ENCODE data around the gene ZNF496.
A peak's percentile ranks its signal among the peaks of the same experiment; 100 is the strongest.
"Not testable (repeated sequence)": the region's sequence is repeated elsewhere in the genome, so short reads cannot be mapped to it uniquely, and the experiment has no call there.

The ZNF496 gene

DNA sequence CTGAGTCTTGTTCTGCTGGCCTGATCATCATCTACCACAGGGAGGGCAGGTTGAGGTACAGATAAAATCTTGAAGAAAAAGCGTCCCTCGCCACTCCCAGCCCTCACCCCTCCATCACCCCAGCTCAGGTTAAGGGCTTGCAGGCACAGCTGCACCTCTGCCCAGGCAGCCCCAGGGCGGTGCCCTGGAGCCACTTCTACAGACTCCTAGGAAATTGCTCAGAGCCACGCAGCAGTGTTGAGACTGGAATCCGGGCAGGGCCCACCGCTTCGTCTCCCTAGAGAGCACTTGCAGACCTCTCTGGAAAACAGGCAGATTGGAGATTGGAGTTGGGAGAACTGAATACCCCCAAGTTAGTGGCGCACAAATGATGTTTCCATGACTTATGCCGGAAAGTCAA is 40.5 kb downstream of the ZNF496 start:
- no peak for DNase-seq

DNA sequence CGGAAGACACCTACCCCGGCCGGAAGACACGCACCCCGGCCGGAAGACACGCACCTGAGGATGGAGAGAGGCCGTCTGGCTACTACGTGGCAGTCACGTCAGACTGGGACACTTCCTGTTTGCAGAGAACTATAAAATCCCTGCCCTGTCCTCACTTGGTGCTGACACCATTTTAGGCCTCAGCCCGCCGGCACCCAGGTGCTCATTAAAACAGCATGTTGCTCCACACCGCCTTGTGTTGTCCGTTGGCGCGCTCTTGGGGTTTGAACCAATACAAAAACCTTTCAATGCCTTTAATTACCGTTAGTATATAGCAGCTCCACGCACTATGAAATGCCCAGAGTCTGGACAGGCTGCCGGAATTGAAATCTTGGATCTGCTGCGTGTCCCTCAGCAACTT is 41.1 kb downstream of the ZNF496 start:
- no peak for DNase-seq

DNA sequence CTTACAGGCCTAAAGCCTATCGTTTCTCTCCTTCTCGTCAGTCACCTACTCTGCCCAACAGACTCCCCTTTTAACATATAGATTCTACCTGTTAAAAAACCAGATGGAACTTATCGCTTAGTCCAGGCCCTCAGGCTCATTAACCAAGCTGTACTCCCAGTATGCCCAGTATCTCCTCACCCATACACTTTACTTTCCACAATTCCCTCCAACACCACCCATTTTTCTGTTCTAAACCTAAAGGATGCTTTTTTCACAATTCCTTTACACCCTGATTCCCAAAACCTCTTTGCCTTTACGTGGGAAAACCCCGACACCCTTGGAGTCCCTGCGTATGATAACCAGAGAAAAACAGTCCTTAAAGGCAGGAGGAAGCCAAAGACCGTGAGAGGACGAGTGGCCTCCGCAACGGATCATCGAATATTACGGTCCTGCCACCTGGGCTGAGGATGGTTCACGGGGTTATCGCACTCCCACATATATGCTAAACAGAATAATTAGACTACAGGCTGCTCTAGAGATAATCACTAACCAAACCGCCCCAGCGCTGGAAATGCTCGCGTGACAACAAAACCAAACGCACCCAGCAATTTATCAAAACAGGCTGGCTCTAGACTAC is 42.3 kb downstream of the ZNF496 start:
- DNase-seq, result not testable (repeated sequence)

DNA sequence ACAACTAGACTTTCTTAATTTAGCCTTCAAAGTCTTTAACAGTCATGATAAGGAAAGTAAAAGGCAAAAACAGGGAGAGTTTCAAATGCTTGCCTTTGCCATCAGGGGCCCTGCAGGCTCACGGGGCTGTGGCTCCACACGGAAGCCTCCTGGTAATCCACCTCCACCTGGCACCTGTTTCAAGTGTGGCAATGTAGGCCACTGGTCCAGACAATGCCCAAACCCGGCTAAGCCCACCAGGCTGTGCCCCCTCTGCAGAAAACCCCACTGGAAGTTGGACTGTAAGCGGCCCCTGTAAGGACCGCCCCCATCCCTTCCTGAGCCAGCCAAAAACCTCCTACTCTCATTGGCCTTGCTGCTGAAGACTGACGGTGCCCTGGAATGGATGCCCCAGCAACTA is 43.3 kb downstream of the ZNF496 start:
- no peak for DNase-seq

DNA sequence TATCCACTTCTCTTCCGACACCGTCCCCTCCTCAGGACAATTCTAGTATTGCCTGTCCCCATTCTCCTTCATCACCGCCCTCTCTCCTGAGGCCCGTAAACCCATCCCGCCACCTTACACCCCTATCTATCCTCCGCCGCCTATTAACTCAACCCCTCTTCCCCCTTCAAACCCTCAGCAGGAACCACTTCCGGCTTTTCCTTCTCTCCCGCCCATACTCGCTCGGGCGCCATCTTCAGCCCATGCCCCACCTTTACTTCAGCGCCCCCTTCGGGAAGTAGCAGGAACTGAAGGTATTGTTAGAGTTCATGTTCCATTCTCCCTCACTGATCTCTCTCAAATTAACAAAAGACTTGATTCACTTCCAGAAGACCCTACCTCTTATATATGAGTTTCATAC is 44.2 kb downstream of the ZNF496 start:
- DNase-seq, result no peak

DNA sequence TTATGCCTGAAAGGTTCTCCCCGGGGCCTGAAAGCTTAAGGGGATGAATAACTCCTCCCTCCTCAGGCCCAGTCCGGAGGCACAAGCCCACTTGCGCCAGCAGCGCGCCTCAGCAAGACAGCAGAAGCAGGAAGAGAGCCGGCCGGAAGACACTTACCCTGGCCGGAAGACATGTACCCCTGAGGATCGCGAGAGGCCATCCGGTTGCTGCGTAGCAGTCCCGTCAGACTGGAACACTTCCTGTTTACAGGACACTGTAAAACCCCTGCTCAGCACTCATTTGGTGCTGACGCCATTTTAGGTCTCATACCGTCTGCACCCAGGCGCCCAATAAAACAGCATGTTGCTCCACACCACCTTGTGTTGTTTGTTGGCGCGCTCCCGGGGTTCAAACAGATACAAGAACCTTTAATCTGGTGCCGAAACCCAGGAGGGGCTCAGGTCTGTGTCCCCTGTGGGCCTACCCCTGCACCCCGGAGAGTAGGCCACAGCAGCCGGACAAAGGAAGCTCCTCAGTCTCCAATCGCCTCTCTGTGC is 45.5 kb downstream of the ZNF496 start:
- DNase-seq, result no peak

DNA sequence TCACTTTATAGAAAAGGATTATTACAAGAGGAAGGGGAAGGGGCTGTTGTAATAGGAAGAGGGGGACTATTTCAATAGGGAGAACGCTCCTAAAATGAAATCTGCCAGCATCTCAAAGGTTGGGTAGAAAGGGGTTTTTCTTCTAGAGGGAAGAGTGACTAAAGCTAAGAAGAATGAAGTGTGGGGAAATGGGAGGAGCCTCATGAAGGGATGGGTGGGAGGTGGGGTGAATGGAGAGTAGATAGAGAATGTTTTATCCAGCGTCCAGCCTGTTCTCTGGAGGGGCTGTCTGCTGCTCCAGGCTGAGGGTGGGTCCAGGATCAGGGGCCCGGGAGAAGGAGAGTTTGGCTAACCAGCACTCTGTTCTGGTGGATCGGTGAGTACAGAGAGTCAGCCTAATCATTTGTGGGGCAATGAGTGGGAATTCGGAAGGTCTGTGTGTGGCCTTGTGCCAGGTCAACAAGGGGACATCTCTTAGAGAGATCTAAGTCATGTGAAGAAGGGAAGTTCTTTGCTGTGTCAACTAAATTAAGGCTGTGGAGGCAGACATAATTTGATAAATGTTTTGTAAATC is 50.6 kb downstream of the ZNF496 start:
- DNase-seq, result no peak

DNA sequence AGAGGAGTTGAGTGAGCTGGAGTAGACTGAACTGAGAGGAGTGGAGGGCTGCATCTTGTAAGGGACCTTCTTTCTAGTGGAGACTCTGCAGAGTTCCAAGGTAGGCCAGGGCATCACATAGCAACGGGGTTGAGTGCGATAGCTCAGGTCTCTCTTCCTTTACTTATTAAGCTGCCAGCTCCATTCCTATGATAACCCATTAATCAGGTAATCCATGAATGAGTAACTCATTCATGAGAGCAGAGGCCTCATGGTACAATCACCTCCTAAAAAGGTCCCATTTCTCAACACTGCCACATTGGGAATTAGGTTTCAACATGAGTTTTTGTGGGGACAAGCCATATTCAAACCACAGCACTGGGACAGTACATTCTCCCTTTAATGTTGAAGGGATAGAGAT is 54.5 kb downstream of the ZNF496 start:
- no peak for DNase-seq

DNA sequence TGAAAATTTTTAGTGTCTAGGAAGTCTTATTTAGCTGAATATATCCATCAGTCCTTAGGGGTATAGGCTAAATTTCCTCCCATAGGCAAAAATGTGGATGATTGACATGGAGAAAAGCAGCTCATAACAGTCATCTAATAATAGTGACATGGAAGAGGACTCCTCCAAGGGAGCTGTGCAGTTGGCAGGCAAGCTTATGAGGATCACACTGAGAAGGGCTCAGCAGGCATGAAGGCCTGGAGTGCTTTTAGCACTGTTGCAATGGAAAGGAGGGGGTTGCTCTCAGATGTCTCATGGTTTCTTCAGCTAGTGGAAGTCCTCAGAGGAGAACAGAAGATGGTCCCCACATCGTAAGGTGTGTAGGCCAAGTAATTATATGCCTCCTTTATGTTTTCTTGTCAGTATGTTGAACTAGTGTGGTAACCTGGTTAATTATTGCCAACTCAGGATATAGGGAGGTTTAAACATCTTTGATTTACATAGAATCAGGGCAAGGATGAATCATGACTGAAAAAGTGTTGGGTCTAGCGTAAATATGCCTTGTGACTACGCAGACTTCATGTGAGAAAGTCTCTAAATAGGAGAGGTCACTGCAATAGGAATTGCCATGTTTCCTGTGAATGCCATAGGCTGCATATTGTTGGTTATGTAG is 56.9 kb downstream of the ZNF496 start:
- DNase-seq, result no peak

DNA sequence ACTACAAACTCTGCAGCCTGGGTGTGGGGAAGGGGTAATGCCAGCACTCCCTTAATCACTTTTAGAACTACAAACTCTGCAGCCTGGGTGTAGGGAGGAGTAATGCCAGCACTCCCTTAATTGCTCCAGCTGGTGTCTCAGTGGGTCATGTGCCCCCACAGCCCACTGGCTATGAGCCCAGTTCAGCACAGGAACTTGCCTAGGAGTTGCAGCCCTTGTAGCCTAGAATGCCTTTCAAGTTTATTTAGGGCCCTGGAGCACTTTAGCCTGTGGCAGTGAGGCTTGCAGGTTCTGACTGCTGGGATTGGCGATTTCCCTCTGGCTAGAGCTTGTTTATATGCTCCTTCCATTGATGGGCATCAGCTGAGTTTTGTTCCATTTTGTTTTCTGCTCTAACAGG is 58.7 kb downstream of the ZNF496 start:
- peak; percentile 50 to 51 for DNase-seq

DNA sequence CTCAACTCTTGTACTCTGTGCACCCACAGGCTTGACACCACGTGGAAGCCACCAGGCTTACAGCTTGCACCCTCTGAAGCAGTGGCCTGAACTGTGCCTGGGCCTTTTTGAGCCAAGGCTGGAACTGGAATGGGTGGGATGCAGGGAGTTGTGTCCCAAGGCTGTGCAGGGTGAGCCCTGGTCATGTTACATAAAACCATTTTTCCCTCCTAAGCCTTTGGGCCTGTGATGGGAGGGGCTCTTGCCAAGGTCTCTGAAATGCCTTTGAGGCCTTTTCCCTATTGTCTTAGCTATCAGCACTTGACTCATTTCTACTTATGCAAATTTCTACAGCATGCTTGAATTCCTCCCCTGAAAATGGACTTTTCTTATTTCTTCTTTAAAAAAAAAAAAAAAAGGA is 61.7 kb downstream of the ZNF496 start:
- no peak for DNase-seq

DNA sequence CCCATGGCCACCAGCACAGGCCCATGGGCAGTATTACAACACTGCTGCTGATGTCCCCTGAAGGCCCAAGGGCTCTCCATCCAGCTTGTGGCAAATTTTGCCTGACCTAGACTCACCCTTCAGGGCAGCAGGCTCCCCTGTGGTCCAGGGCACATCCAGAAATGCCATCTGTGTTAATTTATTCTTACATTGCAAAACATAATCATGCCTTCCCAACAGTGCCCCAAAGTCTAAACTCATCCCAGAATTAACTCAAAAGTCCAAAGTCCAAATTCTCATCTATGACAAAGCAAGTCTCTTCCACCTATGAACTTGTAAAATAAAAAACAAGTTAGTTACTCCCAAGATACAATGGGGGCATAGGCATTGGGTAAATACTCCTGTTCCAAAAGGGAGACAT is 62.5 kb downstream of the ZNF496 start:
- DNase-seq, result no peak

DNA sequence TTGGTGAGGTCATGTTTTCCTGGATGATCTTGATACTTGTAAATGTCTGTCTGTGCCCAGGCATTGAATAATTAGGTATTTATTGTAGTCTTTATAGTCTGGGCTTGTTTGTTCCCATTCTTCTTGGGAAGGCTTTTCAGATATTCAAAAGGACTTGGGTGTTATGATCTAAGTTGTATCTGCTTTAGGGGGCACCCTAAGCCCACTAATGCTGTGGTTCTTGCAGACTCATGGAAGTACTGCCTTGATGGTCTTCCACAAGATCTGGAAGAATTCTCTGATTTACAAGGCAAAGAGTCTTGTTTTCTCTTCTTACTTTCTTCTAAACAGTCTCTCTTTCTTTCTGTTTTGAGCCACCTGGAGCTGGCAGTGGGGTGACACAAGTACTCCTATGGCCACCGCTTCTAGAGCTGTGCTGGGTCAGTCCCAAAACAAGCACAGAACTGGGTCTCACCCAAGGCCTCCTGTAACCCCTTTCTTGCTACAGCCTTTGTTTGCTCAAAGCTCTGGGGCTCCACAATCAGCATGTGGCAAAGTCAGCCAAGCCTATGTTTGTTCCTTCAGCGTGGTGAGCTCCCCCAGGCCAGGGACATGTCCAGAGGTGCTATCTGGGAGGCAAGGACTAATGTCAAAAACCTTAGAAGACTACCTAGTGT is 63.1 kb downstream of the ZNF496 start:
- DNase-seq, result no peak

DNA sequence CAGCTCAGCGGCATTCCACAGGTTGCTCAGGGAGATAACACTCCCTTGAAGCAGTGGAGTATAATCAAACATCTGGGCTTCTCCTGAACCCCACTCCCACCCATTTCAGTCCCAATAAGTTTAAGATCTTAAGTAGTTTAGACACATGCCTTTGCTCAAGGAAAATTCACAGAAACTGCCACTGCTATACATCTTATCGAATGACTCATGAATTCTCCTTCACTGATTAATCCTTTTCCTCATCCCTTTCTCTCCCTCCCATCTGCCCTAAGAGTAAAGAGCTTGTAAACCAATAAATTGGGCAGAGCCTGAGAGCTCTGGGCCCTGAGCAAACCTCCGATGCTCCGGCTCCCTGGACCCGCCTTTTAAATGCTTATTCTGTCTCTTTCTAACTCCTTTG is 65.6 kb downstream of the ZNF496 start:
- DNase-seq, result no peak

DNA sequence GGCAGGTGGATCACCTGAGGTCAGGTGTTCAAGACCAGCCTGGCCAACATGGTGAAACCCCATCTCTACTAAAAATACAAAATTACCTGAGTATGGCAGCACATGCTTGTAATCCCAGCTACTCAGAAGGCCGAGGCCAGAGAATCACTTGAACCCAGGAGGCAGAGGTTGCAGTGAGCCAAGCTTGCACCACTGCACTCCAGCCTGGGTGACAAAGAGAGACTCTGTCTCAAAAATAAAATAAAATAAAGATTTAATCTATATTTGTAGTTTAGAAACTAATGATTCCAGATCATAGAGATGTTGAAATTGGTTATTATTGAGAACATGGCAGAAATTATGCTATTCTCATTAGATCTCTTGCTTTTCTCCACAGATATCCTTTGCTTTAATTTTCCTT is 75.9 kb downstream of the ZNF496 start, which contains the start of gene VN1R5:
TSS of gene VN1R5 (plus strand) at position 301 of the 400 bp plus-strand sequence.
- DNase-seq, result not testable (repeated sequence)

DNA sequence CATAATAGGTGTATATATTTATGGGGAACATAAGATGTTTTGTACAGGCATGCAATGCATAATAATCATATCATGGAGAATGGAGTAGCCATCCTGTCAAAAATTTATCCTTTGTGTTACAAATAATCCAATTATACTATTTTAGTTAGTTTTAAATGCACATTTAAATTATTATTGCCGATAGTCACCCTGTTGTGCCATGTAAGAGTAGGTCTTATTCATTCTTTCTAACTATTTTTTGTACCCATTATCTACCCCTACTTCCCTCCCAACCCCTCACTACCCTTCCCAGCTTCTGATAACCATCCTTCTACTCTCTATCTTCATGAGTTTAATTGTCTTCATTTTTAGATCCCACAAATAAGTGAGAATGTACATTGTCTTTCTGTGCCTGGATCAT is 84.1 kb downstream of the ZNF496 start:
- no peak for DNase-seq
